Uterus (tissue), 2 donors: ENCODE measurements around the gene BLMH.

Experiments used
- CTCF ChIP-seq, 4 experiments: fragments of 200-600 bp in 2 of 4; fragments of 450-650 bp in 2 of 4; sonication (generic) in 2 of 4; IDR thresholded peaks; one replicate each; pipeline ENCODE4 v1.5.1; 2016 to 2019; ENCODE audit warnings: antibody characterized with exemption in 4 of 4, mild to moderate bottlenecking in 2 of 4, moderate library complexity in 1 of 4
- POLR2A ChIP-seq, 2 donors: fragments of 450-650 bp; IDR thresholded peaks; one replicate each; pipeline ENCODE4 v1.6.1; 2016; ENCODE audit warnings: antibody characterized with exemption in 2 of 2, mild to moderate bottlenecking in 1 of 2, moderate library complexity in 1 of 2

GRCh38 chr17:30230596-30231125 is 61.1 kb downstream of the BLMH start:
- TF ChIP-seq CTCF (IDR thresholded peaks at IDR 0.05) (no peak), POLR2A (IDR thresholded peaks at IDR 0.05) (no peak)
